B cell (primary cell): ENCODE measurements around the gene PPP2R1A. TPM values are rescaled to one million over a fixed set of nuclear protein-coding genes. Genes with fewer than 3 reads are reported as not detected.
A peak's percentile ranks its signal among the peaks of the same experiment; 100 is the strongest.

Source experiments
- ATAC-seq: fragments of 200-7000 bp; cut with Tn5 transposase; one replicate; pipeline ENCODE4 v1.10.0; 2021; ENCODE audit warnings: low read depth, mild to moderate bottlenecking, moderate number of reproducible peaks, moderate library complexity
- CTCF ChIA-PET: fragments of 350-600 bp; sonication (Branson Sonifier 250); formaldehyde crosslinking; loops from one replicate; lab custom pipeline; 2021; ENCODE audit warnings: antibody characterized with exemption, inconsistent platforms; lab: Charles Lee
- POLR2A ChIA-PET: fragments of 350-600 bp; sonication (Branson Sonifier 250); formaldehyde crosslinking; loops from one replicate; lab custom pipeline; 2021; ENCODE audit warnings: antibody characterized with exemption; lab: Charles Lee
- DNase-seq: peaks from one replicate; pipeline ENCODE4 v3.0.0; 2013
- H2AFZ ChIP-seq: 2 replicates; pipeline ENCODE4 v1.6.1; 2012; ENCODE audit warnings: mild to moderate bottlenecking, low read depth, low read length; ENCODE audit not compliant: insufficient read depth, poor library complexity, severe bottlenecking
- H3K27ac ChIP-seq, 2 donors: 1 replicate in 1 of 2; 2 replicates in 1 of 2; pipeline ENCODE4 v1.5.1; 2012 to 2013; ENCODE audit warnings: low read length in 2 of 2, mild to moderate bottlenecking in 2 of 2, moderate library complexity in 1 of 2
- H3K27me3 ChIP-seq, 4 experiments: fragments of 200-600 bp in 1 of 4; sonication (generic) in 1 of 4; replicated peaks in 1 of 4; 1 replicate in 2 of 4; 2 replicates in 2 of 4; pipeline versions ENCODE4 v1.6.1 to v1.7.0; 2013 to 2016; ENCODE audit warnings: low read length in 3 of 4, mild to moderate bottlenecking in 2 of 4, mixed read lengths in 1 of 4, moderate library complexity in 1 of 4; ENCODE audit not compliant: insufficient read depth in 4 of 4, control insufficient read depth in 3 of 4; ENCODE audit errors: control extremely low read depth in 1 of 4
- H3K36me3 ChIP-seq, 2 experiments: replicated peaks in 1 of 2; 1 replicate in 1 of 2; 2 replicates in 1 of 2; pipeline versions ENCODE4 v1.6.1 to v1.7.1; 2013; ENCODE audit warnings: low read length in 1 of 2; ENCODE audit not compliant: insufficient read depth in 2 of 2, control insufficient read depth in 1 of 2; ENCODE audit errors: control extremely low read depth in 1 of 2, extremely low read depth in 1 of 2
- H3K4me1 ChIP-seq, 2 donors: fragments of 200-600 bp in 1 of 2; sonication (generic) in 1 of 2; 1 replicate in 1 of 2; 2 replicates in 1 of 2; pipeline versions ENCODE4 v1.5.1 to v1.6.1; 2013 to 2017; ENCODE audit warnings: low read length in 2 of 2; ENCODE audit not compliant: control insufficient read depth in 2 of 2, insufficient read depth in 2 of 2
- H3K4me2 ChIP-seq: replicated peaks from 2 replicates; pipeline ENCODE3; 2012; ENCODE audit warnings: mild to moderate bottlenecking, low read depth, low read length; ENCODE audit not compliant: poor library complexity, severe bottlenecking
- H3K4me3 ChIP-seq, 5 experiments: fragments of 200-600 bp in 1 of 5; sonication (generic) in 1 of 5; 1 replicate in 3 of 5; 2 replicates in 2 of 5; pipeline versions ENCODE4 v1.5.1 to v1.7.0; 2011 to 2016; ENCODE audit warnings: low read length in 4 of 5, mild to moderate bottlenecking in 4 of 5, low read depth in 2 of 5, control low read depth in 1 of 5, moderate library complexity in 1 of 5; ENCODE audit not compliant: insufficient read depth in 1 of 5; ENCODE audit errors: control extremely low read depth in 1 of 5, extremely low read depth in 1 of 5
- H3K79me2 ChIP-seq: fragments of 200-600 bp; sonication (generic); one replicate; pipeline ENCODE4 v1.6.0; 2016; ENCODE audit warnings: low read length; ENCODE audit not compliant: control insufficient read depth, insufficient read depth
- H3K9ac ChIP-seq: fragments of 200-600 bp; sonication (generic); 2 replicates; pipeline ENCODE4 v1.6.1; 2017; ENCODE audit warnings: mild to moderate bottlenecking, low read length, moderate library complexity
- H3K9me3 ChIP-seq, 3 donors: one replicate each; pipeline versions ENCODE4 v1.6.1 to v1.7.1; 2013; ENCODE audit warnings: low read length in 2 of 3; ENCODE audit not compliant: control insufficient read depth in 2 of 3, insufficient read depth in 1 of 3; ENCODE audit errors: control extremely low read depth in 1 of 3
- H4K20me1 ChIP-seq: 2 replicates; pipeline ENCODE4 v1.6.0; 2012; ENCODE audit warnings: mild to moderate bottlenecking, low read length; ENCODE audit not compliant: insufficient read depth, control insufficient read depth, poor library complexity, severe bottlenecking
- H3K27ac Mint-ChIP-seq: one replicate; pipeline ENCODE4 v1.8.0; 2021; ENCODE audit warnings: mixed read lengths
- H3K27me3 Mint-ChIP-seq: one replicate; pipeline ENCODE4 v1.8.0; 2021; ENCODE audit warnings: mixed read lengths
- H3K4me1 Mint-ChIP-seq: one replicate; pipeline ENCODE4 v1.8.0; 2021; ENCODE audit warnings: mixed read lengths
- H3K4me3 Mint-ChIP-seq: one replicate; pipeline ENCODE4 v1.8.0; 2021; ENCODE audit warnings: mixed read lengths
- H3K9me3 Mint-ChIP-seq: one replicate; pipeline ENCODE4 v1.8.0; 2022; ENCODE audit warnings: mixed read lengths; ENCODE audit not compliant: insufficient read depth
- EZH2 ChIP-seq: IDR thresholded peaks from 2 replicates; pipeline ENCODE4 v1.6.1; 2012; ENCODE audit warnings: borderline replicate concordance, low read depth, mild to moderate bottlenecking, moderate library complexity, low read length; ENCODE audit not compliant: insufficient read depth, poor library complexity, severe bottlenecking
- WGBS: methylation state at CpG from one replicate; pipeline ENCODE4 v1.1.5; 2013; ENCODE audit warnings: missing lambda C conversion rate; ENCODE audit not compliant: insufficient coverage; 5-methylcytosine and 5-hydroxymethylcytosine counted together
- intact Hi-C: fragments of 100-400 bp; cut with micrococcal nuclease; formaldehyde crosslinking; loops from one replicate; pipeline ENCODE4 v1.10.0; 2022
- polyA plus RNA-seq: library from polyadenylated mRNA; depleted of rRNA; stranded (reverse); fragments of >200 nt; gene quantifications from 2 replicates; pipeline ENCODE4 v1.2.3, GENCODE V29; 2012
- total RNA-seq, 2 donors: library from RNA; stranded (reverse); fragments of 120-200 nt in 1 of 2; gene quantifications; 1 replicate in 1 of 2; 2 replicates in 1 of 2; pipeline versions ENCODE4 v1.2.3 to v1.2.4, GENCODE V29; 2013 to 2022
- TF ChIP-seq, protein P1 (sequence below): fragments of 200-600 bp; IDR thresholded peaks from one replicate; pipeline ENCODE4 v1.8.0; 2022; ENCODE audit warnings: antibody characterized with exemption, mild to moderate bottlenecking

Gene PPP2R1A
- total and polyA plus RNA-seq, 2 donors (not counting 1 experiment from before 2014, with no cell fraction given), result 108 to 202 TPM

- POLR2A ChIA-PET, result interaction anchor here (1.6 to 2.8 kb wide), 2 partner anchors 17 to 55 kb away, joined by 4 to 31 read pairs; partner anchors contain the start of gene PPP2R1A
- WGBS, result no CpG with 5 or more reads among the region's 1 CpG
- peaks cover 8 to 18% of the 10 kb centered on the region in 2 experiments for H3K36me3 ChIP-seq
- H3K4me1 Mint-ChIP-seq, result peaks cover 35% of the 10 kb centered on the region
- peak overlapping the region; percentile 96 for H3K4me2 ChIP-seq
- ATAC-seq (no peak), DNase-seq (no peak)
- no peaks in the 10 kb centered on the region for H3K9me3 Mint-ChIP-seq
- peaks cover 15% of the 10 kb centered on the region for H3K79me2 ChIP-seq
- no peak overlapping the region for H3K9ac ChIP-seq
- no peaks in the 10 kb centered on the region for H4K20me1 ChIP-seq
- H3K27me3 ChIP-seq, result no peaks in the 10 kb centered on the region
- intact Hi-C loops, result loop anchor here (5.0 to 10.0 kb wide), 2 partner anchors 128 to 1695 kb away; partner anchors contain the start of genes MYADM and ZNF432
- no peak for TF ChIP-seq EZH2
- TF ChIP-seq, protein P1, sequence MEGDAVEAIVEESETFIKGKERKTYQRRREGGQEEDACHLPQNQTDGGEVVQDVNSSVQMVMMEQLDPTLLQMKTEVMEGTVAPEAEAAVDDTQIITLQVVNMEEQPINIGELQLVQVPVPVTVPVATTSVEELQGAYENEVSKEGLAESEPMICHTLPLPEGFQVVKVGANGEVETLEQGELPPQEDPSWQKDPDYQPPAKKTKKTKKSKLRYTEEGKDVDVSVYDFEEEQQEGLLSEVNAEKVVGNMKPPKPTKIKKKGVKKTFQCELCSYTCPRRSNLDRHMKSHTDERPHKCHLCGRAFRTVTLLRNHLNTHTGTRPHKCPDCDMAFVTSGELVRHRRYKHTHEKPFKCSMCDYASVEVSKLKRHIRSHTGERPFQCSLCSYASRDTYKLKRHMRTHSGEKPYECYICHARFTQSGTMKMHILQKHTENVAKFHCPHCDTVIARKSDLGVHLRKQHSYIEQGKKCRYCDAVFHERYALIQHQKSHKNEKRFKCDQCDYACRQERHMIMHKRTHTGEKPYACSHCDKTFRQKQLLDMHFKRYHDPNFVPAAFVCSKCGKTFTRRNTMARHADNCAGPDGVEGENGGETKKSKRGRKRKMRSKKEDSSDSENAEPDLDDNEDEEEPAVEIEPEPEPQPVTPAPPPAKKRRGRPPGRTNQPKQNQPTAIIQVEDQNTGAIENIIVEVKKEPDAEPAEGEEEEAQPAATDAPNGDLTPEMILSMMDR, result no peak
- no peaks in the 10 kb centered on the region for H3K27me3 Mint-ChIP-seq
- peaks cover 0 to 5% (median 0%) of the 10 kb centered on the region in 3 donors for H3K9me3 ChIP-seq
- peak overlapping the region in 1 of 5 experiments; percentile 100 for H3K4me3 ChIP-seq
- CTCF ChIA-PET, result interaction anchor here (0.8 to 2.1 kb wide), 6 partner anchors 13 to 35 kb away, joined by 3 to 7 read pairs (median 4); partner anchors contain the start of genes PPP2R1A and ZNF616
- peak overlapping the region; percentile 97 for H3K27ac Mint-ChIP-seq
- peak overlapping the region; percentile 93 for H2AFZ ChIP-seq
- H3K4me1 ChIP-seq, result peaks cover 17 to 20% of the 10 kb centered on the region in 2 donors
- H3K27ac ChIP-seq, result peak overlapping the region; percentile 66 to 90
- H3K4me3 Mint-ChIP-seq, result peak overlapping the region; percentile 98
Observed at GRCh38 chr19:52172347-52172746, 17.5 kb upstream of the PPP2R1A start.

DNA sequence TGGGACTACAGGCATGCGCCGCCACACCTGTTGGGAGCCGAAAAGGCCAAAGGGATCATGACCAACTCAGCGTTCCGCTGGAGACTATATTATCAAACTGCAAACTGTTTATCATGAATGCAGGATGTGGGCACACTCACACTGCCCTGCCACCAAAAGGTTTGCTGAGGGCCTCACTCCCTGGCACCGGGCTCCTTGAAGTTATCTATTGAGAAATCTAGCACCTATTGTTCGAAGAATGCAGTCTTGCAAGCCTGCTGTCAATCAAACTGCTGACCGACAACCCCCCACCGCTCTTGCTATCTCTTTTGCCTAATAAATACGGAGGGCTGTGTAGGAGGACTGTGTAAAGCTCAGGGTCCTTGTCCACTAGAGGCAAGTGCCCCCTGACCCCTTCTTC is 13.3 kb upstream of the PPP2R1A start:
- Histone ChIP-seq H3K27ac (no peak overlapping the region), H3K9me3 (peaks cover 0 to 9% (median 0%) of the 10 kb centered on the region in 3 donors), H3K4me3 (no peak overlapping the region), H4K20me1 (no peaks in the 10 kb centered on the region), H3K27me3 (no peaks in the 10 kb centered on the region), H3K9ac (no peak overlapping the region), H3K4me1 (peaks cover 7 to 8% of the 10 kb centered on the region in 2 donors), H2AFZ (no peak overlapping the region), H3K36me3 (no peaks in the 10 kb centered on the region), H3K79me2 (no peaks in the 10 kb centered on the region), H3K4me2 (no peak overlapping the region)
- DNase-seq, result no peak
- H3K27ac Mint-ChIP-seq, result no peak overlapping the region
- no peak overlapping the region for H3K4me3 Mint-ChIP-seq
- POLR2A ChIA-PET, result no interaction called here
- peaks cover 9% of the 10 kb centered on the region for H3K4me1 Mint-ChIP-seq
- no peaks in the 10 kb centered on the region for H3K9me3 Mint-ChIP-seq
- ATAC-seq, result no peak
- intact Hi-C loops, result loop anchor here (10.0 kb wide), 1 partner anchor 132 kb away; the partner anchor contains the start of gene ZNF432
- 91% methylated on average over 9 of the region's 10 CpGs for WGBS
- no peak for TF ChIP-seq EZH2
- TF ChIP-seq, protein P1, result no peak
- CTCF ChIA-PET, result interaction anchor here (0.9 kb wide), 1 partner anchor 13 kb away, joined by 3 read pairs; the partner anchor contains the start of gene PPP2R1A
- no peaks in the 10 kb centered on the region for H3K27me3 Mint-ChIP-seq
